Caco-2 (cell line): Measurements from ENCODE around the gene MRPL40. TPM values are rescaled to one million over a fixed set of nuclear protein-coding genes. Genes with fewer than 3 reads are reported as not detected.
A peak's percentile ranks its signal among the peaks of the same experiment; 100 is the strongest.

ENCODE experiments used
- BruUV-seq: library from RNA; stranded (reverse); fragments of 400-500 nt; replicated peaks from 2 replicates; lab custom pipeline; 2021; lab: Mats Ljungman, UMichigan
- CTCF ChIA-PET: fragments of 300-600 bp; sonication (Branson Sonifier 250); formaldehyde crosslinking; loops from one replicate; lab custom pipeline; 2022; ENCODE audit warnings: antibody characterized with exemption; lab: Charles Lee
- POLR2A ChIA-PET: fragments of 300-600 bp; sonication (Branson Sonifier 250); formaldehyde crosslinking; loops from one replicate; lab custom pipeline; 2022; ENCODE audit warnings: antibody characterized with exemption; lab: Charles Lee
- DNase-seq, 2 experiments: peaks; one replicate each; pipeline versions ENCODE4 v3.0.0 to v3.0.0-alpha.2; 2020 to 2022
- H3K27me3 ChIP-seq: replicated peaks from 2 replicates; pipeline ENCODE4 v1.6.0; 2011; ENCODE audit warnings: low read length; ENCODE audit not compliant: control insufficient read depth, insufficient read depth
- H3K36me3 ChIP-seq: 2 replicates; pipeline ENCODE4 v1.5.1; 2011; ENCODE audit warnings: low read length; ENCODE audit not compliant: control insufficient read depth, insufficient read depth
- H3K4me1 ChIP-seq: fragments of 250-450 bp; sonication (Bioruptor Pico); 2 replicates; pipeline ENCODE4 v1.5.1; 2020; ENCODE audit warnings: mild to moderate bottlenecking
- H3K4me3 ChIP-seq: 2 replicates; pipeline ENCODE4 v1.5.1; 2011; ENCODE audit warnings: low read depth, mild to moderate bottlenecking, control low read depth, low read length
- H3K9me3 ChIP-seq: fragments of 250-450 bp; sonication (Bioruptor Pico); 2 replicates; pipeline ENCODE4 v1.5.1; 2020; ENCODE audit warnings: mild to moderate bottlenecking, moderate library complexity
- H3K27ac Mint-ChIP-seq: one replicate; pipeline ENCODE4 v1.8.0; 2022; ENCODE audit warnings: mixed read lengths; ENCODE audit not compliant: unreplicated experiment
- H3K27me3 Mint-ChIP-seq: one replicate; pipeline ENCODE4 v1.8.0; 2022; ENCODE audit warnings: mixed read lengths; ENCODE audit not compliant: insufficient read depth, unreplicated experiment
- H3K36me3 Mint-ChIP-seq: one replicate; pipeline ENCODE4 v1.8.0; 2022; ENCODE audit warnings: mild to moderate bottlenecking, mixed read lengths; ENCODE audit not compliant: insufficient read depth, unreplicated experiment
- H3K4me1 Mint-ChIP-seq: one replicate; pipeline ENCODE4 v1.8.0; 2022; ENCODE audit warnings: low read depth, mixed read lengths; ENCODE audit not compliant: unreplicated experiment
- H3K4me3 Mint-ChIP-seq: one replicate; pipeline ENCODE4 v1.8.0; 2022; ENCODE audit warnings: mild to moderate bottlenecking, moderate library complexity, mixed read lengths; ENCODE audit not compliant: unreplicated experiment
- H3K9me3 Mint-ChIP-seq: one replicate; pipeline ENCODE4 v1.8.0; 2022; ENCODE audit warnings: mixed read lengths; ENCODE audit not compliant: unreplicated experiment
- CTCF ChIP-seq, 2 experiments: fragments of 200-600 bp in 1 of 2; IDR thresholded peaks; 1 replicate in 1 of 2; 2 replicates in 1 of 2; pipeline versions ENCODE4 v1.5.1 to v1.8.0; 2011 to 2022; ENCODE audit warnings: antibody characterized with exemption in 1 of 2, control low read depth in 1 of 2, inconsistent platforms in 1 of 2, low read depth in 1 of 2, low read length in 1 of 2, mild to moderate bottlenecking in 1 of 2, moderate library complexity in 1 of 2; ENCODE audit not compliant: insufficient read depth in 1 of 2, severe bottlenecking in 1 of 2, unreplicated experiment in 1 of 2
- intact Hi-C: fragments of 100-400 bp; cut with micrococcal nuclease; formaldehyde crosslinking; loops from one replicate; pipeline ENCODE4 v1.10.0; 2022; ENCODE audit not compliant: unreplicated experiment
- total RNA-seq: library from RNA; stranded (reverse); gene quantifications from 2 replicates; pipeline ENCODE4 v1.2.3, GENCODE V29; 2022

MRPL40 gene
- total RNA-seq, 1 experiment from 2014 or later: 42.7 TPM

- H3K9me3 Mint-ChIP-seq: no peaks in the 10 kb centered on the region
These were observed 47.8 kb downstream of the MRPL40 start for GRCh38 chr22:19480173-19480568.

DNA sequence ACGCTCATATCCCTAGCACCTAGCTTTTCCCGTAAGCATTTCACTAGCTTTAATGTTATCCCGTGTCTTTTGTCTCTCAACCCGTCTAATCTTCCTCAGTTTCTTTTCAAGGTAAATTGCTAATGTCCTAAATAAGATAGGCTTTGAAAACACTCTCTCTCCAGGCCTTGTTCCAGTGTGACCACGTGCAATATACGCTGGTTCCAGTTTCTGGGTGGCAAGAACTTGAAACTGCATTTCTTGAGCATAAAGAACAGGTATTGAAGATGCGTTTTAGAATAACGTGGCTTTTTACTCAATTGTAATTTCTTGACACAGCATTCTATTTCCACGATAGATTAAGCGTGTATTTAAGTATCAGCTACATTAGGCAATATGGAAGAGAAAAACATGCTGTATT, 48.4 kb downstream of the MRPL40 start:
- Mint-ChIP-seq H3K36me3 (peaks cover 57% of the 10 kb centered on the region), H3K27ac (peak overlapping the region; percentile 100), H3K4me1 (peaks cover 23% of the 10 kb centered on the region), H3K9me3 (no peaks in the 10 kb centered on the region), H3K27me3 (no peaks in the 10 kb centered on the region), H3K4me3 (peak overlapping the region; percentile 95)
- H3K36me3 ChIP-seq: 0 out of 2 replicates have a peak, but pooled peaks cover 2% of the 10 kb centered on the region
- ChIA-PET POLR2A (no interaction called here), CTCF (no interaction called here)
- no peak for TF ChIP-seq CTCF (IDR thresholded peaks at IDR 0.05; ENCODE audit: insufficient read depth in 1 of 2, low read depth in 1 of 2, low read length in 1 of 2, severe bottlenecking in 1 of 2, unreplicated experiment in 1 of 2)
- H3K4me3 ChIP-seq: peak overlapping the region; percentile 96
- H3K4me1 ChIP-seq: peaks cover 6% of the 10 kb centered on the region; the same call in 1 of the 2 replicates
- BruUV-seq: no TSS peak
- no peaks in the 10 kb centered on the region for H3K9me3 ChIP-seq
- intact Hi-C loops: no loop called here
- no peaks in the 10 kb centered on the region for H3K27me3 ChIP-seq
- DNase-seq: no peak

More at GRCh38 chr22:19480173-19480568, 47.8 kb downstream of the MRPL40 start:
- Histone ChIP-seq H3K27me3 (no peaks in the 10 kb centered on the region), H3K4me1 (peaks cover 6% of the 10 kb centered on the region; the same call in 1 of the 2 replicates), H3K9me3 (no peaks in the 10 kb centered on the region), H3K36me3 (0 out of 2 replicates have a peak, but pooled peaks cover 2% of the 10 kb centered on the region), H3K4me3 (peak overlapping the region; percentile 96)
- Mint-ChIP-seq H3K4me3 (peak overlapping the region; percentile 95), H3K36me3 (peaks cover 57% of the 10 kb centered on the region), H3K27me3 (no peaks in the 10 kb centered on the region), H3K27ac (peak overlapping the region; percentile 100), H3K4me1 (peaks cover 23% of the 10 kb centered on the region)
- no peak for DNase-seq
- CTCF ChIA-PET: interaction anchor here (0.9 to 1.5 kb wide), 3 partner anchors 150 to 301 kb away, joined by 3 to 6 read pairs (median 3); no protein-coding TSS in a partner anchor
- TF ChIP-seq CTCF (IDR thresholded peaks at IDR 0.05; ENCODE audit: insufficient read depth in 1 of 2, low read depth in 1 of 2, low read length in 1 of 2, severe bottlenecking in 1 of 2, unreplicated experiment in 1 of 2): no peak
- intact Hi-C loops: no loop called here
- BruUV-seq: no TSS peak
- POLR2A ChIA-PET: interaction anchor here (0.7 to 1.0 kb wide), 8 partner anchors 16 to 301 kb away, joined by 3 to 10 read pairs (median 5); partner anchors contain the start of genes C22orf39 and SLC25A1

DNA sequence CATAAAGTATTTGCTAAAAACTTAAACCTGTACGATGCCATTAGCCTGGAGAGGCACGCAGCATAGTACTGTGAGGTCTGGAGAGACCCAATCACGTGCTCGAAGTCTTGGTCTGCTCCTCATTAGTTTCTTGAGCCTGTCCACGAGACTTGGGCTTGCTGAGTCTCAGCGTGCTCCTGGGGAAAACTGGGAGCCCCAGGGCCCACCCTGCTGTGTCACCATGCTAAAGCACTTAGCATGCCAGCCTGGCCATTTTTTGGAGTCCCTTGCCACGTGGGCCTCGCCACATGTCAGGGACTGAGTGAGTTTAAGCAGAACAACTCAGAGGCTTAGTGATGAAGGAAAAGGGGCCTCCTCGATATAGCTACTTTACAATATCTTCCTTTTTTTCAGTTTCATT, 50.0 kb downstream of the MRPL40 start:
- H3K27ac Mint-ChIP-seq: no peak overlapping the region
- no peak for TF ChIP-seq CTCF (IDR thresholded peaks at IDR 0.05; ENCODE audit: insufficient read depth in 1 of 2, low read depth in 1 of 2, low read length in 1 of 2, severe bottlenecking in 1 of 2, unreplicated experiment in 1 of 2)
- no peak overlapping the region for H3K4me3 ChIP-seq
- CTCF ChIA-PET: no interaction called here
- H3K27me3 Mint-ChIP-seq: no peaks in the 10 kb centered on the region
- intact Hi-C loops: no loop called here
- no peaks in the 10 kb centered on the region for H3K9me3 ChIP-seq
- no peak overlapping the region for H3K4me3 Mint-ChIP-seq
- BruUV-seq: no TSS peak
- H3K9me3 Mint-ChIP-seq: no peaks in the 10 kb centered on the region
- H3K36me3 ChIP-seq: 0 out of 2 replicates have a peak, but pooled peaks cover 2% of the 10 kb centered on the region
- peaks cover 6% of the 10 kb centered on the region; the same call in 1 of the 2 replicates for H3K4me1 ChIP-seq
- DNase-seq: no peak
- POLR2A ChIA-PET: no interaction called here
- peaks cover 57% of the 10 kb centered on the region for H3K36me3 Mint-ChIP-seq
- no peaks in the 10 kb centered on the region for H3K27me3 ChIP-seq
- peaks cover 20% of the 10 kb centered on the region for H3K4me1 Mint-ChIP-seq
